HG02759 (cell line): ENCODE measurements around the gene PSMD1.

Experiments used
- ATAC-seq: cut with Tn5 transposase; IDR thresholded peaks from one replicate; pipeline ENCODE4 v1.9.1; 2021; ENCODE audit warnings: mild to moderate bottlenecking, moderate library complexity; ENCODE audit not compliant: unreplicated experiment

PSMD1 gene

GRCh38 chr2:231110551-231110950 is 53.9 kb downstream of the PSMD1 start:
- ATAC-seq: no peak

- ATAC-seq: no peak
Measured at GRCh38 chr2:231111987-231112386, 55.3 kb downstream of the PSMD1 start.

- no peak for ATAC-seq
Measured at GRCh38 chr2:231113489-231113888, 56.8 kb downstream of the PSMD1 start.

GRCh38 chr2:231115651-231116050 is 59.0 kb downstream of the PSMD1 start:
- ATAC-seq: no peak

GRCh38 chr2:231117148-231117547 is 60.5 kb downstream of the PSMD1 start:
- ATAC-seq: no peak

- no peak for ATAC-seq
Measured at GRCh38 chr2:231117922-231118613, 61.4 kb downstream of the PSMD1 start.

GRCh38 chr2:231118614-231118942 is 61.9 kb downstream of the PSMD1 start:
- no peak for ATAC-seq

GRCh38 chr2:231123362-231123898 is 66.8 kb downstream of the PSMD1 start:
- no peak for ATAC-seq

GRCh38 chr2:231124838-231125568 is 68.3 kb downstream of the PSMD1 start, which contains the start of gene HTR2B:
Gene HTR2B (minus strand): TSS chr2:231125042. CDS start chr2:231123764, 1,278 bp downstream.
- no peak for ATAC-seq

GRCh38 chr2:231126123-231126522 is 69.5 kb downstream of the PSMD1 start:
- ATAC-seq: no peak

- ATAC-seq: no peak
Measured at GRCh38 chr2:231127480-231127879, 70.8 kb downstream of the PSMD1 start.

GRCh38 chr2:231127936-231128335 is 71.3 kb downstream of the PSMD1 start:
- no peak for ATAC-seq

- no peak for ATAC-seq
Measured at GRCh38 chr2:231128541-231128940, 71.9 kb downstream of the PSMD1 start.

- no peak for ATAC-seq
Measured at GRCh38 chr2:231129216-231129615, 72.5 kb downstream of the PSMD1 start.

GRCh38 chr2:231130336-231131056 is 73.8 kb downstream of the PSMD1 start:
- ATAC-seq: no peak

GRCh38 chr2:231132129-231132528 is 75.5 kb downstream of the PSMD1 start:
- ATAC-seq: no peak

- ATAC-seq: no peak
Measured at GRCh38 chr2:231133365-231134099, 76.9 kb downstream of the PSMD1 start.

GRCh38 chr2:231134910-231135655 is 78.4 kb downstream of the PSMD1 start:
- no peak for ATAC-seq

- no peak for ATAC-seq
Measured at GRCh38 chr2:231138699-231139098, 82.0 kb downstream of the PSMD1 start.

GRCh38 chr2:231139796-231140195 is 83.1 kb downstream of the PSMD1 start:
- no peak for ATAC-seq
